NOMO-1 treated with DMSO at 0.1 percent for 48 hours (cell line): ENCODE results near the gene PYURF.
"Not testable (repeated sequence)": the region's sequence is repeated elsewhere in the genome, so short reads cannot be mapped to it uniquely, and the experiment has no call there.

ENCODE experiments used
- DNase-seq: peaks from one replicate; lab custom pipeline; 2025; ENCODE audit not compliant: unreplicated experiment; lab: John Stamatoyannopoulos, UW

Gene PYURF

GRCh38 chr4:88523325-88524129 lies at the start of gene PYURF:
PYURF (minus strand) TSS chr4:88523776; CDS start chr4:88523700, 76 bp downstream.
- peak; percentile 80 for DNase-seq

GRCh38 chr4:88570001-88570400 lies 46.4 kb upstream of the PYURF start:
- DNase-seq: peak; percentile 3

- no peak for DNase-seq
Measured at GRCh38 chr4:88567591-88567990, 44.0 kb upstream of the PYURF start.

GRCh38 chr4:88549815-88550214 lies 26.2 kb upstream of the PYURF start:
- no peak for DNase-seq

- DNase-seq: not testable (repeated sequence)
Measured at GRCh38 chr4:88539322-88540068, 15.9 kb upstream of the PYURF start.

GRCh38 chr4:88537709-88538108 lies 14.1 kb upstream of the PYURF start:
- no peak for DNase-seq

GRCh38 chr4:88535090-88535755 lies 11.6 kb upstream of the PYURF start:
- no peak for DNase-seq

GRCh38 chr4:88533937-88534750 lies 10.6 kb upstream of the PYURF start:
- DNase-seq: no peak

GRCh38 chr4:88533088-88533790 lies 9.7 kb upstream of the PYURF start:
- DNase-seq: no peak

- no peak for DNase-seq
Measured at GRCh38 chr4:88531549-88531948, 8.0 kb upstream of the PYURF start.

- no peak for DNase-seq
Measured at GRCh38 chr4:88528861-88529260, 5.3 kb upstream of the PYURF start.

GRCh38 chr4:88527787-88528186 lies 4.2 kb upstream of the PYURF start:
- no peak for DNase-seq

- DNase-seq: peak; percentile 16
Measured at GRCh38 chr4:88526221-88526815, 2.7 kb upstream of the PYURF start.

GRCh38 chr4:88524171-88524570 lies 595 bp upstream of the PYURF start:
- DNase-seq: no peak

GRCh38 chr4:88522702-88523324 lies 763 bp downstream of the PYURF start:
- peak; percentile 62 for DNase-seq

GRCh38 chr4:88518911-88519310 lies 4.7 kb downstream of the PYURF start:
- no peak for DNase-seq

- no peak for DNase-seq
Measured at GRCh38 chr4:88517825-88518224, 5.8 kb downstream of the PYURF start.

- DNase-seq: no peak
Measured at GRCh38 chr4:88516746-88517145, 6.8 kb downstream of the PYURF start.
